Mesendoderm (in vitro differentiated cells): ENCODE data around the gene ARHGEF2.
"Not testable (repeated sequence)": the region's sequence is repeated elsewhere in the genome, so short reads cannot be mapped to it uniquely, and the experiment has no call there.

Experiments
- DNase-seq: peaks from one replicate; pipeline ENCODE4 v3.0.0; 2013
- H2AK5ac ChIP-seq: 2 replicates; pipeline ENCODE4 v1.6.1; 2013; ENCODE audit warnings: low read length, inconsistent platforms
- H2BK120ac ChIP-seq: 2 replicates; pipeline ENCODE4 v1.6.1; 2013; ENCODE audit warnings: low read depth, mild to moderate bottlenecking, low read length, moderate library complexity, mixed read lengths
- H2BK15ac ChIP-seq: replicated peaks from 2 replicates; pipeline ENCODE4 v1.6.1; 2013; ENCODE audit warnings: low read depth, mild to moderate bottlenecking, moderate library complexity
- H2BK5ac ChIP-seq: 2 replicates; pipeline ENCODE4 v1.6.1; 2013; ENCODE audit warnings: low read length, inconsistent platforms
- H3K18ac ChIP-seq: 2 replicates; pipeline ENCODE4 v1.6.1; 2013; ENCODE audit warnings: mild to moderate bottlenecking, low read length, mixed read lengths
- H3K23ac ChIP-seq: one replicate; pipeline ENCODE4 v1.6.1; 2013; ENCODE audit warnings: low read length
- H3K27ac ChIP-seq: 2 replicates; pipeline ENCODE4 v1.5.1; 2013; ENCODE audit warnings: low read depth, mild to moderate bottlenecking, inconsistent platforms, low read length, moderate library complexity
- H3K27me3 ChIP-seq: 2 replicates; pipeline ENCODE4 v1.6.1; 2013; ENCODE audit warnings: low read length, control low read depth, mild to moderate bottlenecking, inconsistent platforms; ENCODE audit not compliant: insufficient read depth, poor library complexity
- H3K36me3 ChIP-seq: 2 replicates; pipeline ENCODE4 v1.6.1; 2013; ENCODE audit warnings: low read length, inconsistent platforms; ENCODE audit not compliant: control insufficient read depth, insufficient read depth
- H3K4ac ChIP-seq: one replicate; pipeline ENCODE4 v1.6.1; 2013; ENCODE audit warnings: low read depth, mild to moderate bottlenecking, low read length, moderate library complexity
- H3K4me1 ChIP-seq: 2 replicates; pipeline ENCODE4 v1.6.1; 2013; ENCODE audit warnings: low read depth, low read length, inconsistent platforms; ENCODE audit not compliant: control insufficient read depth
- H3K4me2 ChIP-seq: 2 replicates; pipeline ENCODE4 v1.6.1; 2013; ENCODE audit warnings: low read length
- H3K4me3 ChIP-seq: 2 replicates; pipeline ENCODE4 v1.5.1; 2013; ENCODE audit warnings: mild to moderate bottlenecking, low read length
- H3K56ac ChIP-seq: one replicate; pipeline ENCODE4 v1.6.1; 2013; ENCODE audit warnings: low read length
- H3K79me1 ChIP-seq: 2 replicates; pipeline ENCODE4 v1.6.1; 2013; ENCODE audit warnings: low read length, inconsistent platforms
- H3K79me2 ChIP-seq: 2 replicates; pipeline ENCODE4 v1.6.1; 2013; ENCODE audit warnings: mild to moderate bottlenecking, low read length; ENCODE audit not compliant: control insufficient read depth, insufficient read depth
- H3K9ac ChIP-seq: 2 replicates; pipeline ENCODE4 v1.6.1; 2013; ENCODE audit warnings: low read length, inconsistent platforms
- H4K5ac ChIP-seq: one replicate; pipeline ENCODE4 v1.6.1; 2013; ENCODE audit warnings: low read length
- H4K8ac ChIP-seq: one replicate; pipeline ENCODE4 v1.6.1; 2013; ENCODE audit warnings: low read depth, mild to moderate bottlenecking, control low read depth, low read length, moderate library complexity
- WGBS: extraction: QIAGEN DNeasy Blood & Tissue Kit; methylation state at CpG from one replicate; pipeline ENCODE4 v1.1.7; 2013; ENCODE audit warnings: low lambda C conversion rate, missing lambda C conversion rate; ENCODE audit not compliant: insufficient coverage; ENCODE audit errors: extremely low coverage; 5-methylcytosine and 5-hydroxymethylcytosine counted together

The ARHGEF2 gene

GRCh38 chr1:155930725-155931124, 47.6 kb downstream of the ARHGEF2 start:
- not testable (repeated sequence) for H3K27ac ChIP-seq, H4K5ac ChIP-seq, H3K4ac ChIP-seq, H3K56ac ChIP-seq, H4K8ac ChIP-seq, H2BK5ac ChIP-seq, H3K4me1 ChIP-seq, H3K4me3 ChIP-seq, H2BK120ac ChIP-seq, DNase-seq, H3K27me3 ChIP-seq, H3K4me2 ChIP-seq, H2BK15ac ChIP-seq, H3K18ac ChIP-seq, H3K23ac ChIP-seq, H2AK5ac ChIP-seq
- peak overlapping the region; percentile 32 for H3K9ac ChIP-seq
- peaks cover 25% of the 10 kb centered on the region for H3K36me3 ChIP-seq
- H3K79me1 ChIP-seq = peaks cover 12% of the 10 kb centered on the region
- H3K79me2 ChIP-seq = peaks cover 40% of the 10 kb centered on the region
- WGBS = no CpG with 5 or more reads among the region's 10 CpGs

- Histone ChIP-seq H3K4me2 (no peak overlapping the region), H3K27ac (no peak overlapping the region), H3K56ac (no peak overlapping the region), H3K18ac (no peak overlapping the region), H2BK5ac (no peak overlapping the region), H3K4ac (no peak overlapping the region), H3K79me2 (peaks cover 39% of the 10 kb centered on the region), H3K79me1 (peaks cover 12% of the 10 kb centered on the region), H2BK120ac (no peak overlapping the region), H3K4me3 (no peak overlapping the region), H4K5ac (no peak overlapping the region), H3K27me3 (no peaks in the 10 kb centered on the region), H3K36me3 (peaks cover 28% of the 10 kb centered on the region), H4K8ac (no peak overlapping the region), H3K9ac (no peak overlapping the region), H3K4me1 (no peaks in the 10 kb centered on the region), H2AK5ac (no peak overlapping the region), H3K23ac (no peak overlapping the region), H2BK15ac (no peak overlapping the region)
- no CpG with 5 or more reads among the region's 5 CpGs for WGBS
- no peak for DNase-seq
Observed at GRCh38 chr1:155929057-155929456, 49.3 kb downstream of the ARHGEF2 start.

GRCh38 chr1:155925506-155925905, 52.8 kb downstream of the ARHGEF2 start:
- WGBS = no CpG with 5 or more reads among the region's 2 CpGs
- H2BK15ac ChIP-seq = no peak overlapping the region
- H3K18ac ChIP-seq = no peak overlapping the region
- H3K4me3 ChIP-seq = no peak overlapping the region
- no peak overlapping the region for H3K4me2 ChIP-seq
- H2AK5ac ChIP-seq = no peak overlapping the region
- no peak overlapping the region for H4K5ac ChIP-seq
- H3K27ac ChIP-seq = no peak overlapping the region
- no peak overlapping the region for H4K8ac ChIP-seq
- peaks cover 35% of the 10 kb centered on the region for H3K36me3 ChIP-seq
- H2BK120ac ChIP-seq = no peak overlapping the region
- no peak overlapping the region for H3K4ac ChIP-seq
- no peaks in the 10 kb centered on the region for H3K4me1 ChIP-seq
- H2BK5ac ChIP-seq = no peak overlapping the region
- H3K9ac ChIP-seq = no peak overlapping the region
- no peaks in the 10 kb centered on the region for H3K27me3 ChIP-seq
- no peak overlapping the region for H3K23ac ChIP-seq
- H3K79me2 ChIP-seq = peaks cover 11% of the 10 kb centered on the region
- peaks cover 14% of the 10 kb centered on the region for H3K79me1 ChIP-seq
- no peak for DNase-seq
- H3K56ac ChIP-seq = no peak overlapping the region

GRCh38 chr1:155920717-155921116, 57.6 kb downstream of the ARHGEF2 start:
- Histone ChIP-seq H3K27me3 (no peaks in the 10 kb centered on the region), H3K9ac (no peak overlapping the region), H3K79me1 (peaks cover 5% of the 10 kb centered on the region), H4K8ac (no peak overlapping the region), H3K23ac (no peak overlapping the region), H3K18ac (no peak overlapping the region), H2BK120ac (no peak overlapping the region), H3K36me3 (peaks cover 21% of the 10 kb centered on the region), H2BK5ac (no peak overlapping the region), H4K5ac (no peak overlapping the region), H3K56ac (no peak overlapping the region), H2BK15ac (no peak overlapping the region), H3K27ac (no peak overlapping the region), H3K4ac (no peak overlapping the region), H3K4me2 (no peak overlapping the region), H3K79me2 (peaks cover 1% of the 10 kb centered on the region), H3K4me3 (no peak overlapping the region), H2AK5ac (no peak overlapping the region), H3K4me1 (no peaks in the 10 kb centered on the region)
- no peak for DNase-seq
- WGBS = no CpG with 5 or more reads among the region's 3 CpGs

GRCh38 chr1:155919801-155920200, 58.5 kb downstream of the ARHGEF2 start:
- peaks cover 17% of the 10 kb centered on the region for H3K36me3 ChIP-seq
- H2BK120ac ChIP-seq = no peak overlapping the region
- no peak overlapping the region for H3K27ac ChIP-seq
- no peak overlapping the region for H2BK15ac ChIP-seq
- WGBS = no CpG with 5 or more reads among the region's 2 CpGs
- no peak overlapping the region for H3K23ac ChIP-seq
- no peak overlapping the region for H3K4me2 ChIP-seq
- DNase-seq = no peak
- H3K79me2 ChIP-seq = peaks cover 1% of the 10 kb centered on the region
- peaks cover 5% of the 10 kb centered on the region for H3K79me1 ChIP-seq
- H3K9ac ChIP-seq = no peak overlapping the region
- H4K5ac ChIP-seq = no peak overlapping the region
- H4K8ac ChIP-seq = no peak overlapping the region
- H3K4ac ChIP-seq = no peak overlapping the region
- no peak overlapping the region for H2BK5ac ChIP-seq
- no peaks in the 10 kb centered on the region for H3K27me3 ChIP-seq
- no peak overlapping the region for H3K56ac ChIP-seq
- no peak overlapping the region for H2AK5ac ChIP-seq
- H3K4me1 ChIP-seq = no peaks in the 10 kb centered on the region
- no peak overlapping the region for H3K18ac ChIP-seq
- H3K4me3 ChIP-seq = no peak overlapping the region

- Histone ChIP-seq H3K23ac (no peak overlapping the region), H3K36me3 (peaks cover 21% of the 10 kb centered on the region)
Observed at GRCh38 chr1:155918660-155919059, 59.7 kb downstream of the ARHGEF2 start.

More at GRCh38 chr1:155918660-155919059, 59.7 kb downstream of the ARHGEF2 start:
- no peak overlapping the region for H3K27ac ChIP-seq
- H3K4ac ChIP-seq = no peak overlapping the region
- H3K4me3 ChIP-seq = no peak overlapping the region
- peaks cover 1% of the 10 kb centered on the region for H3K79me2 ChIP-seq
- H3K4me2 ChIP-seq = no peak overlapping the region
- H3K56ac ChIP-seq = no peak overlapping the region
- H4K8ac ChIP-seq = no peak overlapping the region
- peaks cover 5% of the 10 kb centered on the region for H3K79me1 ChIP-seq
- no peak overlapping the region for H2BK5ac ChIP-seq
- H2BK15ac ChIP-seq = no peak overlapping the region
- H3K4me1 ChIP-seq = no peaks in the 10 kb centered on the region
- H2AK5ac ChIP-seq = no peak overlapping the region
- no peaks in the 10 kb centered on the region for H3K27me3 ChIP-seq
- no peak overlapping the region for H2BK120ac ChIP-seq
- H3K18ac ChIP-seq = no peak overlapping the region
- WGBS = no CpG with 5 or more reads among the region's 3 CpGs
- no peak overlapping the region for H3K9ac ChIP-seq
- DNase-seq = no peak
- no peak overlapping the region for H4K5ac ChIP-seq
